ENCODE results near the gene TNXB.
"Not testable (repeated sequence)": the region's sequence is repeated elsewhere in the genome, so short reads cannot be mapped to it uniquely, and the experiment has no call there.

Gene TNXB

GRCh38 chr6:32109114-32109764 lies at the start of gene TNXB:
TNXB (minus strand) TSS chr6:32109338; CDS start chr6:32098198, 11,140 bp downstream.
- DNase-seq, result no peak

GRCh38 chr6:32158052-32158451 lies 48.9 kb upstream of the TNXB start:
- DNase-seq, result no peak

GRCh38 chr6:32156891-32157290 lies 47.8 kb upstream of the TNXB start:
- DNase-seq, result no peak

GRCh38 chr6:32154514-32155161 lies 45.5 kb upstream of the TNXB start:
- peak; percentile 68 to 82 for DNase-seq

GRCh38 chr6:32153564-32154513 lies 44.7 kb upstream of the TNXB start, which contains the start of gene PPT2:
PPT2 (plus strand) TSS chr6:32154141; CDS start chr6:32154595, 454 bp downstream.
- peak; percentile 91 to 92 for DNase-seq

- DNase-seq, result peak; percentile 26 to 48
These were observed 43.8 kb upstream of the TNXB start for GRCh38 chr6:32152769-32153563.

GRCh38 chr6:32151863-32152768 lies 43.0 kb upstream of the TNXB start, which contains the start of gene PRRT1:
PRRT1 (minus strand) TSS chr6:32151939; CDS start chr6:32151827, 112 bp downstream.
- DNase-seq, result no peak

GRCh38 chr6:32151181-32151862 lies 42.2 kb upstream of the TNXB start:
- DNase-seq, result no peak

- no peak for DNase-seq
These were observed 41.1 kb upstream of the TNXB start for GRCh38 chr6:32149932-32150870.

GRCh38 chr6:32149092-32149755 lies 40.1 kb upstream of the TNXB start:
- no peak for DNase-seq

GRCh38 chr6:32148289-32149091 lies 39.4 kb upstream of the TNXB start:
- no peak for DNase-seq

GRCh38 chr6:32147401-32148132 lies 38.4 kb upstream of the TNXB start:
- no peak for DNase-seq

GRCh38 chr6:32146687-32147086 lies 37.5 kb upstream of the TNXB start:
- DNase-seq, result no peak

GRCh38 chr6:32146287-32146686 lies 37.1 kb upstream of the TNXB start:
- DNase-seq, result no peak

- DNase-seq, result not testable (repeated sequence)
These were observed 35.1 kb upstream of the TNXB start for GRCh38 chr6:32144238-32144637.

- no peak for DNase-seq
These were observed 31.4 kb upstream of the TNXB start for GRCh38 chr6:32140420-32141046.

GRCh38 chr6:32139590-32139989 lies 30.5 kb upstream of the TNXB start:
- no peak for DNase-seq
